Nephron progenitor cell (in vitro differentiated cells): ENCODE results near the gene SLC35E1.

Experiments
- DNase-seq: peaks from one replicate; pipeline ENCODE4 v3.0.0; 2021
- H3K27ac Mint-ChIP-seq: 2 replicates; pipeline ENCODE4 v1.8.0; 2021; ENCODE audit warnings: mild to moderate bottlenecking, moderate library complexity, mixed read lengths
- H3K27me3 Mint-ChIP-seq: 2 replicates; pipeline ENCODE4 v1.8.0; 2021; ENCODE audit warnings: mild to moderate bottlenecking, low read depth, mixed read lengths; ENCODE audit not compliant: poor library complexity
- H3K36me3 Mint-ChIP-seq: 2 replicates; pipeline ENCODE4 v1.8.0; 2021; ENCODE audit warnings: low read depth, mixed read lengths
- H3K4me1 Mint-ChIP-seq: 2 replicates; pipeline ENCODE4 v1.8.0; 2021; ENCODE audit warnings: mixed read lengths
- H3K4me3 Mint-ChIP-seq: 2 replicates; pipeline ENCODE4 v1.8.0; 2021; ENCODE audit warnings: mild to moderate bottlenecking, moderate library complexity, mixed read lengths
- H3K9me3 Mint-ChIP-seq: 2 replicates; pipeline ENCODE4 v1.8.0; 2021; ENCODE audit warnings: mild to moderate bottlenecking, moderate library complexity, mixed read lengths
- TF ChIP-seq, protein P1 (sequence below): fragments of 200-600 bp; sonication (generic); IDR thresholded peaks from 2 replicates; pipeline ENCODE4 v1.5.0; 2021; ENCODE audit warnings: antibody characterized with exemption

Gene SLC35E1

DNA sequence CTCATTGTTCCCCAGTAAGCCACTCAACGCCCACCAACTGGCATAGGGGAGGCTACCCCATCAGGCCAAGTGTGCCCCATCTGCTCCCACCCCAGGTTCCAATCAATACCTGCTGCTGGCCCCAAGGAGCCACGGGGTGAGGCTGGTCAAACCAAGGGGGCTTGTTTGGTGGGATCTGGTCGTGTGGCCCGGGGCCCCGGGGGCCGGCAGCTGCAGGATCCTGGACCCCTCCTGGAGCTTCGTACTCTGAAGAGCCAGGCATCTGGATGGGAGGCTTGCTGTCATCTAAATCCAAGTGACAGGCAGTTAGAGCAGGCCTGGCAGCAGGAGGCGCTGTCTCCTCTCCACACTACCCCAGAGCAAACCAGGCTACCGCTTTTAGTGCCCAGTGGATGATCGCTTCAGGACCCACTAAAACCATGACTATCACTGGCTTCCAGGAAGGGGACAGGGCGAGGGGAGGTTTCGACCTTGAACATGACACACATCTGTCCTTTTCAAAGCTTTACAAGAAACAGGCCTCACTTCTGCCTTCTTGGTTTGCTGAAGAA is 44.2 kb downstream of the SLC35E1 start:
- Mint-ChIP-seq H3K27ac (no peak overlapping the region), H3K36me3 (peaks cover 51% of the 10 kb centered on the region), H3K4me3 (no peak overlapping the region), H3K4me1 (no peaks in the 10 kb centered on the region), H3K27me3 (peaks cover 2% of the 10 kb centered on the region), H3K9me3 (no peaks in the 10 kb centered on the region)
- TF ChIP-seq, protein P1, sequence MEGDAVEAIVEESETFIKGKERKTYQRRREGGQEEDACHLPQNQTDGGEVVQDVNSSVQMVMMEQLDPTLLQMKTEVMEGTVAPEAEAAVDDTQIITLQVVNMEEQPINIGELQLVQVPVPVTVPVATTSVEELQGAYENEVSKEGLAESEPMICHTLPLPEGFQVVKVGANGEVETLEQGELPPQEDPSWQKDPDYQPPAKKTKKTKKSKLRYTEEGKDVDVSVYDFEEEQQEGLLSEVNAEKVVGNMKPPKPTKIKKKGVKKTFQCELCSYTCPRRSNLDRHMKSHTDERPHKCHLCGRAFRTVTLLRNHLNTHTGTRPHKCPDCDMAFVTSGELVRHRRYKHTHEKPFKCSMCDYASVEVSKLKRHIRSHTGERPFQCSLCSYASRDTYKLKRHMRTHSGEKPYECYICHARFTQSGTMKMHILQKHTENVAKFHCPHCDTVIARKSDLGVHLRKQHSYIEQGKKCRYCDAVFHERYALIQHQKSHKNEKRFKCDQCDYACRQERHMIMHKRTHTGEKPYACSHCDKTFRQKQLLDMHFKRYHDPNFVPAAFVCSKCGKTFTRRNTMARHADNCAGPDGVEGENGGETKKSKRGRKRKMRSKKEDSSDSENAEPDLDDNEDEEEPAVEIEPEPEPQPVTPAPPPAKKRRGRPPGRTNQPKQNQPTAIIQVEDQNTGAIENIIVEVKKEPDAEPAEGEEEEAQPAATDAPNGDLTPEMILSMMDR = peak; percentile 15
- peak; percentile 24 for DNase-seq

DNA sequence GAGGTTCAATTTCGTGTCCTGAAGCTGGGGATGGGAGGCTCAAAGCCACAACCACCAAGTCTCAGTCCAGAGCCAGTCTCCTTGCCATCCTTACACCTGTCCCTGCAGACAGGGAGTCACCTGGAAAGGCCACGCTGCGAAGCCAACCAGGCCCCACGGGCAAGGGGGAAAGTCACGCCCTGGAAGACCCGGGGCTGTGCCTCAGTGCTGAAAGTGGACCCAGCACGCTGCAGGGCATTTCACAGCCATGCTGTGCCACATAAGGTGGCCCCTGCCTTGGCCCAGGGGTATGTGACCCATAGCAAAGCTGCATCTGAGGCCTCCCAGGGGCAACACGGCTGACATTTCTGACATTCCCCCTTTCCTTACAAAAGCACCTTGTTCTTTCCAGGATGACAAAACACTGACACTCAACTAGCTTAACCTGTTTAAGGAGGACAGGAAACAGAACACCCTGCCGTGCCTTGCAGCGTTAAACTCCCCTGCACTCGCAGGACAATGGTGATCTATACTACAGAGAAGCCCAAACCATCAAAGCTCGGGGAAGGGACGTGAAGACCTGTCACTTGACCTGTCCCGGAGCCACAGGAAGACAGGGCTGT is 44.8 kb downstream of the SLC35E1 start:
- H3K27me3 Mint-ChIP-seq = peaks cover 2% of the 10 kb centered on the region
- no peak overlapping the region for H3K27ac Mint-ChIP-seq
- no peaks in the 10 kb centered on the region for H3K4me1 Mint-ChIP-seq
- TF ChIP-seq, protein P1 = no peak
- DNase-seq = no peak
- peaks cover 55% of the 10 kb centered on the region for H3K36me3 Mint-ChIP-seq
- H3K9me3 Mint-ChIP-seq = no peaks in the 10 kb centered on the region
- H3K4me3 Mint-ChIP-seq = no peak overlapping the region

DNA sequence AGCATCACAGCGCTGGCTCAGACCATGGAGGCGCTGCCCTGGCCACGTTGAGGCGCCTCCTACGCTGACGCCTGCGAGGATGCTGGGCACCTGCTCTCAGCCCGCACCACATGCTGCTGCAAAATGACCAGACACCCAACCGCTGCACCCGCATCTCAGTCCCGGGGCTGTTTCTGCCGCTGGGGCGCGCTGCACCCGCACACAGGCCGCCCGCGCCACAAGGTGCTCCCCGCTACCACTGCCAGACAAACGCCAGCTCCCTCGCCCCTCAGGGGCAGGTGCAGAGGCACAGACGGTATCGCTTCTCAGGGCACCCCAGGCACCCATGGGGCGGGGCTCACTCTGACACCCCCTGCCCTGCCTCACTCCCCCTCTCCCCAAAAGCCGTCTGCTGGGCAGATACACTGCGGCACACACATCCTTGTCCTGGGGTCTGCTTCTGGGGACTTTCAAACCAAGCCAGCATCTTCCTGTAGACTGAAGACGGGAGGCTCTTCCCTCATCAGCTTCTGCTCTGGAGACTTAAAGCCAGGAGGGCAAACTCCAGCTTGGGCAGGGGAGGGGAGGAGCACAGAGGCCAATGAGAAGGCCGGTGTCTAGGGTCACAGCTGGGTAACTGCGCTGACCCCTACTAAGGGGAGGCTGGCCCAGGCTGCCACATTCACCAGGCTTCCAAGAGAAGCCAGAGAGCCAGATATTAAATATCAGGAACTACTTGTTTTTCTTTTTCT is 46.3 kb downstream of the SLC35E1 start:
- Mint-ChIP-seq H3K27ac (no peak overlapping the region), H3K9me3 (no peaks in the 10 kb centered on the region), H3K4me3 (no peak overlapping the region), H3K36me3 (peaks cover 43% of the 10 kb centered on the region), H3K4me1 (no peaks in the 10 kb centered on the region), H3K27me3 (peaks cover 2% of the 10 kb centered on the region)
- no peak for DNase-seq
- TF ChIP-seq, protein P1 = no peak

DNA sequence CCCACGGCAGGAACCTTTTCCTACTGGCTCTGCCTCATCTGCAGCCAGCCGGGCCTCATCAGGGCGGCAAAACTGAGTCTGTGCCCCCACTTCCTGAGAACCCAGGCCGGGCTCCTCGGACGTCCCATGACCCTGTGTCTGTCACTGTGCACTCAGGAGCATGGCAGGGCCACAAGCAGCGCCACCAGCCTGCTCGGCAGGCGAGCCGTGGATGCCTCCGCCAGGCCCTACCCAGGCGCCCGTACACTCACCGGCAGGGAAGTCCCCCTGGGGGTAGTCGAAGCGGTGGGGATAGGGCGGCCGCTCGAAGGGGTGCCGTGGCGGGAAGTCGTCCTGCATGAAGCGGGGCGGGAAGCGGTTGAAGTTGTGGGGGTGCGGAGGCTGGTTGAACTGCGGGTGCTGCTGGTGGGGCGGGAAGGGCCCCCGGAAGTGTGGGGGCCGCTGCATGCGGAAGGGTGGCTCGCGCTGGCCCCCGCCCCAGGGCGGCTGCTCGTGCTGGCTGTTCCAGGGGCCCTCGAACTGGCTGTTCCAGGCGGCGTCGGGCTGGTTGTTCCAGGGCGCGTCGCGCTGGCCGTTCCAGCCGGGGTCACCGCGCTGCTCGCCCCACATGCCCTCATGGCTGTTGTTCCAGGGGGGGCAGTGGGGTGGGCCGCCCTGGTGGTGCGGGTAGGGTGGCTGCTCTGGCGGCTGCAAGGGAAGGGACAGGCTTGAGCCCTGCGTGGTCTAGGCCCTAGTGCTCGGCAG is 47.1 kb downstream of the SLC35E1 start:
- Mint-ChIP-seq H3K4me1 (no peaks in the 10 kb centered on the region), H3K27me3 (peaks cover 2% of the 10 kb centered on the region), H3K9me3 (no peaks in the 10 kb centered on the region), H3K36me3 (peaks cover 46% of the 10 kb centered on the region), H3K27ac (no peak overlapping the region), H3K4me3 (no peak overlapping the region)
- TF ChIP-seq, protein P1 = no peak
- DNase-seq = no peak

DNA sequence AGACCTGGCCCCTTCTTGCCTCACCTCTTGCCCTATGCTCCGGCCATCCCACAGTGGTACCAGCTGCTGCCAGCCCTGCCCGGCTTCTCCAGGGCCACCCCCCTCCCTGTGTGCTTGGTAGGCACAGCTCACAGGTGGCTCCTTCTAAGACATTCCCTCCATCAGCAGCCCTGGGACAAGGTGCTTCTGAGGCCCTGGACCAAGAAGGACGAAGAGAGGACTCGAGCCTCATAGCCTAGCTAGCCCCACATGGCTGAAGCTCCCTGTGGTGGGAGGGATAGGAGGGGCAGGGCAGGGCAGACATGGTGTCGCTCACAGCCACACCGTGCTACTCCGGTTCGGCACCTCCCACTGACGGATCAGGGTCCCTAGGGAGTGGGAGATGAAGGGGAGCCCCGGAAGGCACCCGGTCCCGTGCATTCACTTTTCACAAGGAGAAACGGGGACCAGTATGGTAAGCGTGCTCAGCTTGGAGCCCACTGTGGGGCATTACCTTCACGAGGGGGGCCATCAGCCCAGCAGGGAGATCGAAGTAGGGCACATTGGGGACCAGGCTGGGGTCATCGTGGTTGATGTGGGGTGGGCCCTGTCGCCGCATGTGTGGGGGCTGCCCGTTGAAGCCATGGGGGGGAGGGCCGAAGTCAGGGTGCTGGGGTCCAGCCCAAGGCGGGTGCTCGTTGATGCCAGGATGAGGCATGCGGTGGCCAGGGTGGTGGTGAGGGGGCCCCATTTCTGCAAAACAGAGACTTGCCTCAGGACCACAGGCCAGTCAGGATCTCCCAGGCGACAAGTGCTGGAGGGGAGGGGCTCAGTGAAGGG is 49.4 kb downstream of the SLC35E1 start:
- no peak overlapping the region for H3K4me3 Mint-ChIP-seq
- no peak overlapping the region for H3K27ac Mint-ChIP-seq
- H3K27me3 Mint-ChIP-seq = peaks cover 2% of the 10 kb centered on the region
- no peak for DNase-seq
- peaks cover 38% of the 10 kb centered on the region for H3K36me3 Mint-ChIP-seq
- TF ChIP-seq, protein P1 = no peak
- no peaks in the 10 kb centered on the region for H3K4me1 Mint-ChIP-seq
- no peaks in the 10 kb centered on the region for H3K9me3 Mint-ChIP-seq
